WTC11 (cell line): ENCODE results near the gene CHTF8. TPM values are rescaled to one million over a fixed set of nuclear protein-coding genes. Genes with fewer than 3 reads are reported as not detected.

Experiments used
- FOXP1 ChIP-seq: sonication (generic); formaldehyde crosslinking; IDR thresholded peaks from 2 replicates; pipeline ENCODE4 v1.8.0; 2022; ENCODE audit warnings: missing genetic modification reagents, mild to moderate bottlenecking, moderate library complexity, borderline replicate concordance
- GTF2I ChIP-seq: fragments of 250-450 bp; sonication (Bioruptor Pico); conservative IDR thresholded peaks from 2 replicates; pipeline ENCODE4 v1.4.0; 2021; ENCODE audit warnings: mild to moderate bottlenecking
- NFATC4 ChIP-seq: fragments of 250-450 bp; sonication (Bioruptor Pico); IDR thresholded peaks from 2 replicates; pipeline ENCODE4 v1.9.0; 2021; ENCODE audit warnings: mild to moderate bottlenecking
- OVOL2 ChIP-seq: fragments of 250-450 bp; sonication (Bioruptor Pico); IDR thresholded peaks from 2 replicates; pipeline ENCODE4 v1.9.0; 2021; ENCODE audit warnings: mild to moderate bottlenecking, borderline replicate concordance
- SMAD3 ChIP-seq: sonication (generic); formaldehyde crosslinking; IDR thresholded peaks from 2 replicates; pipeline ENCODE4 v1.8.0; 2022; ENCODE audit warnings: missing genetic modification reagents, mild to moderate bottlenecking, borderline replicate concordance
- SMAD4 ChIP-seq: sonication (generic); formaldehyde crosslinking; IDR thresholded peaks from 2 replicates; pipeline ENCODE4 v1.8.0; 2022; ENCODE audit warnings: mild to moderate bottlenecking, missing genetic modification reagents
- TEAD4 ChIP-seq: sonication (generic); formaldehyde crosslinking; IDR thresholded peaks from 2 replicates; pipeline ENCODE4 v1.8.0; 2022; ENCODE audit warnings: mild to moderate bottlenecking, missing genetic modification reagents
- ZBTB21 ChIP-seq: sonication (generic); formaldehyde crosslinking; IDR thresholded peaks from 2 replicates; pipeline ENCODE4 v1.8.1; 2023; ENCODE audit warnings: mild to moderate bottlenecking, missing genetic modification reagents, borderline replicate concordance
- ZNF396 ChIP-seq: fragments of 250-450 bp; sonication (Bioruptor Pico); IDR thresholded peaks from 2 replicates; pipeline ENCODE4 v1.8.0; 2021; ENCODE audit warnings: mild to moderate bottlenecking, moderate library complexity, borderline replicate concordance
- ZNF416 ChIP-seq: fragments of 250-450 bp; sonication (Bioruptor Pico); IDR thresholded peaks from 2 replicates; pipeline ENCODE4 v1.9.0; 2021; ENCODE audit warnings: mild to moderate bottlenecking, inconsistent platforms
- total RNA-seq: library from RNA; stranded (reverse); gene quantifications from 3 replicates; pipeline ENCODE4 v1.2.3, GENCODE V29; 2021
- TF ChIP-seq, protein P1 (sequence below): sonication (generic); formaldehyde crosslinking; IDR thresholded peaks from 2 replicates; pipeline ENCODE4 v1.8.0; 2022; ENCODE audit warnings: mild to moderate bottlenecking, missing genetic modification reagents
- TF ChIP-seq, protein P2 (sequence below): sonication (generic); formaldehyde crosslinking; IDR thresholded peaks from 2 replicates; pipeline ENCODE4 v1.8.1; 2022; ENCODE audit warnings: missing genetic modification reagents, borderline replicate concordance
- TF ChIP-seq, protein P3 (sequence below): sonication (generic); formaldehyde crosslinking; IDR thresholded peaks from 2 replicates; pipeline ENCODE4 v1.8.1; 2023; ENCODE audit warnings: mild to moderate bottlenecking, missing genetic modification reagents
- TF ChIP-seq, protein P4 (sequence below): sonication (generic); formaldehyde crosslinking; IDR thresholded peaks from 2 replicates; pipeline ENCODE4 v1.8.1; 2023; ENCODE audit warnings: mild to moderate bottlenecking, moderate library complexity, missing genetic modification reagents
- TF ChIP-seq, protein P5 (sequence below): sonication (generic); formaldehyde crosslinking; conservative IDR thresholded peaks from 2 replicates; pipeline ENCODE4 v1.8.1; 2022; ENCODE audit warnings: mild to moderate bottlenecking, missing genetic modification reagents
- TF ChIP-seq, protein P6 (sequence below): sonication (generic); formaldehyde crosslinking; IDR thresholded peaks from 2 replicates; pipeline ENCODE4 v1.8.0; 2022; ENCODE audit warnings: mild to moderate bottlenecking, missing genetic modification reagents
- TF ChIP-seq, protein P7 (sequence below): sonication (generic); formaldehyde crosslinking; conservative IDR thresholded peaks from 2 replicates; pipeline ENCODE4 v1.8.1; 2023; ENCODE audit warnings: mild to moderate bottlenecking, low read depth, missing genetic modification reagents, moderate library complexity
- TF ChIP-seq, protein P8 (sequence below): fragments of 250-450 bp; sonication (Bioruptor Pico); IDR thresholded peaks from 2 replicates; pipeline ENCODE4 v1.9.0; 2021; ENCODE audit warnings: mild to moderate bottlenecking

Gene CHTF8
- total RNA-seq, 1 experiment from 2014 or later = 115 TPM

DNA sequence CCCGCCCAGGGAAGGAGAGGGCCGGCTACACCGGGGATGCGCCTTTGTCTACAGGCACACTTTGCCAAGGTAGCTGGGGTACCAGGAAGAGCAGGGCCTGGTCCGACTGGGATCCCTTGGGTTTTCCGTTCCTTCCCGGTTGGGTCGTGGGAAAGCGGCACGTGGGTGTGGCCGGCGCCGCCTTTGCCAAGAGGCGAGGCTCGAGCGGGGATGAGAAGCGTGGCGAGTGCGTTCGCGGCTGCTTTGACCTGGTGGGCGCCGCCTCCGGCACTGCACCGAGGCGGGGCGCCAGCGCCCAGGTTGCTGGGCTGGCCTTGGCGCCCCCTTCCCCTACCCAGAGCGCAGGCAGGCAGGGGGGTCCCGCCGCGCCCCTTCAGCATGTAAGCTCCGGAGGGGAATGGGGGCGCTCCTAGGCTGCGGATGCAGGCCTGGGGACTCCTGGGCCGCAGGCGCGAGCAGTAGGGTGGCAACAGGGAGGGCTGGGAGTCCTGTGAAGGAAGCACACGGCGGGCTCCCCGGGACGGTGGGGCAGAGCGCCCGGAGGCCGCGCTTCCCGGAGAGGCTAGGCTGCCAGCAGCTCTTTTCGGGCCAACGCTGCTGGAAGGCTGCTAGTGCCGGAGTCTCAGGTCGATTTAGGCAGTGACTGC lies 24.9 kb downstream of the CHTF8 start (continued):
- TF ChIP-seq, protein P1, sequence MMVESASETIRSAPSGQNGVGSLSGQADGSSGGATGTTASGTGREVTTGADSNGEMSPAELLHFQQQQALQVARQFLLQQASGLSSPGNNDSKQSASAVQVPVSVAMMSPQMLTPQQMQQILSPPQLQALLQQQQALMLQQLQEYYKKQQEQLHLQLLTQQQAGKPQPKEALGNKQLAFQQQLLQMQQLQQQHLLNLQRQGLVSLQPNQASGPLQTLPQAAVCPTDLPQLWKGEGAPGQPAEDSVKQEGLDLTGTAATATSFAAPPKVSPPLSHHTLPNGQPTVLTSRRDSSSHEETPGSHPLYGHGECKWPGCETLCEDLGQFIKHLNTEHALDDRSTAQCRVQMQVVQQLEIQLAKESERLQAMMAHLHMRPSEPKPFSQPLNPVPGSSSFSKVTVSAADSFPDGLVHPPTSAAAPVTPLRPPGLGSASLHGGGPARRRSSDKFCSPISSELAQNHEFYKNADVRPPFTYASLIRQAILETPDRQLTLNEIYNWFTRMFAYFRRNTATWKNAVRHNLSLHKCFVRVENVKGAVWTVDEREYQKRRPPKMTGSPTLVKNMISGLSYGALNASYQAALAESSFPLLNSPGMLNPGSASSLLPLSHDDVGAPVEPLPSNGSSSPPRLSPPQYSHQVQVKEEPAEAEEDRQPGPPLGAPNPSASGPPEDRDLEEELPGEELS = no peak
- TF ChIP-seq, protein P2, sequence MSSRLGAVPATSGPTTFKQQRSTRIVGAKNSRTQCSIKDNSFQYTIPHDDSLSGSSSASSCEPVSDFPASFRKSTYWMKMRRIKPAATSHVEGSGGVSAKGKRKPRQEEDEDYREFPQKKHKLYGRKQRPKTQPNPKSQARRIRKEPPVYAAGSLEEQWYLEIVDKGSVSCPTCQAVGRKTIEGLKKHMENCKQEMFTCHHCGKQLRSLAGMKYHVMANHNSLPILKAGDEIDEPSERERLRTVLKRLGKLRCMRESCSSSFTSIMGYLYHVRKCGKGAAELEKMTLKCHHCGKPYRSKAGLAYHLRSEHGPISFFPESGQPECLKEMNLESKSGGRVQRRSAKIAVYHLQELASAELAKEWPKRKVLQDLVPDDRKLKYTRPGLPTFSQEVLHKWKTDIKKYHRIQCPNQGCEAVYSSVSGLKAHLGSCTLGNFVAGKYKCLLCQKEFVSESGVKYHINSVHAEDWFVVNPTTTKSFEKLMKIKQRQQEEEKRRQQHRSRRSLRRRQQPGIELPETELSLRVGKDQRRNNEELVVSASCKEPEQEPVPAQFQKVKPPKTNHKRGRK (CRISPR knock-in tag) = no peak
- TF ChIP-seq SMAD4 (CRISPR knock-in tag) (peak; percentile 37; the same call in 1 of the 2 replicates), OVOL2 (CRISPR knock-in tag) (no peak), GTF2I (no peak), FOXP1 (CRISPR knock-in tag) (peak; percentile 84), TEAD4 (no peak), ZNF396 (CRISPR knock-in tag) (no peak), ZNF416 (no peak), ZBTB21 (no peak), NFATC4 (CRISPR knock-in tag) (no peak), SMAD3 (no peak; the same call in 1 of the 2 replicates)
- TF ChIP-seq, protein P3, sequence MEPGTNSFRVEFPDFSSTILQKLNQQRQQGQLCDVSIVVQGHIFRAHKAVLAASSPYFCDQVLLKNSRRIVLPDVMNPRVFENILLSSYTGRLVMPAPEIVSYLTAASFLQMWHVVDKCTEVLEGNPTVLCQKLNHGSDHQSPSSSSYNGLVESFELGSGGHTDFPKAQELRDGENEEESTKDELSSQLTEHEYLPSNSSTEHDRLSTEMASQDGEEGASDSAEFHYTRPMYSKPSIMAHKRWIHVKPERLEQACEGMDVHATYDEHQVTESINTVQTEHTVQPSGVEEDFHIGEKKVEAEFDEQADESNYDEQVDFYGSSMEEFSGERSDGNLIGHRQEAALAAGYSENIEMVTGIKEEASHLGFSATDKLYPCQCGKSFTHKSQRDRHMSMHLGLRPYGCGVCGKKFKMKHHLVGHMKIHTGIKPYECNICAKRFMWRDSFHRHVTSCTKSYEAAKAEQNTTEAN (CRISPR knock-in tag) = peak; percentile 26; the same call in 1 of the 2 replicates
- TF ChIP-seq, protein P4, sequence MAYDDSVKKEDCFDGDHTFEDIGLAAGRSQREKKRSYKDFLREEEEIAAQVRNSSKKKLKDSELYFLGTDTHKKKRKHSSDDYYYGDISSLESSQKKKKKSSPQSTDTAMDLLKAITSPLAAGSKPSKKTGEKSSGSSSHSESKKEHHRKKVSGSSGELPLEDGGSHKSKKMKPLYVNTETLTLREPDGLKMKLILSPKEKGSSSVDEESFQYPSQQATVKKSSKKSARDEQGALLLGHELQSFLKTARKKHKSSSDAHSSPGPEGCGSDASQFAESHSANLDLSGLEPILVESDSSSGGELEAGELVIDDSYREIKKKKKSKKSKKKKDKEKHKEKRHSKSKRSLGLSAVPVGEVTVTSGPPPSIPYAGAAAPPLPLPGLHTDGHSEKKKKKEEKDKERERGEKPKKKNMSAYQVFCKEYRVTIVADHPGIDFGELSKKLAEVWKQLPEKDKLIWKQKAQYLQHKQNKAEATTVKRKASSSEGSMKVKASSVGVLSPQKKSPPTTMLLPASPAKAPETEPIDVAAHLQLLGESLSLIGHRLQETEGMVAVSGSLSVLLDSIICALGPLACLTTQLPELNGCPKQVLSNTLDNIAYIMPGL (CRISPR knock-in tag) = peak; percentile 46; the same call in 1 of the 2 replicates
- TF ChIP-seq, protein P5, sequence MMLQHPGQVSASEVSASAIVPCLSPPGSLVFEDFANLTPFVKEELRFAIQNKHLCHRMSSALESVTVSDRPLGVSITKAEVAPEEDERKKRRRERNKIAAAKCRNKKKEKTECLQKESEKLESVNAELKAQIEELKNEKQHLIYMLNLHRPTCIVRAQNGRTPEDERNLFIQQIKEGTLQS = no peak
- TF ChIP-seq, protein P6, sequence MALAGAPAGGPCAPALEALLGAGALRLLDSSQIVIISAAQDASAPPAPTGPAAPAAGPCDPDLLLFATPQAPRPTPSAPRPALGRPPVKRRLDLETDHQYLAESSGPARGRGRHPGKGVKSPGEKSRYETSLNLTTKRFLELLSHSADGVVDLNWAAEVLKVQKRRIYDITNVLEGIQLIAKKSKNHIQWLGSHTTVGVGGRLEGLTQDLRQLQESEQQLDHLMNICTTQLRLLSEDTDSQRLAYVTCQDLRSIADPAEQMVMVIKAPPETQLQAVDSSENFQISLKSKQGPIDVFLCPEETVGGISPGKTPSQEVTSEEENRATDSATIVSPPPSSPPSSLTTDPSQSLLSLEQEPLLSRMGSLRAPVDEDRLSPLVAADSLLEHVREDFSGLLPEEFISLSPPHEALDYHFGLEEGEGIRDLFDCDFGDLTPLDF (CRISPR knock-in tag) = no peak
- TF ChIP-seq, protein P7, sequence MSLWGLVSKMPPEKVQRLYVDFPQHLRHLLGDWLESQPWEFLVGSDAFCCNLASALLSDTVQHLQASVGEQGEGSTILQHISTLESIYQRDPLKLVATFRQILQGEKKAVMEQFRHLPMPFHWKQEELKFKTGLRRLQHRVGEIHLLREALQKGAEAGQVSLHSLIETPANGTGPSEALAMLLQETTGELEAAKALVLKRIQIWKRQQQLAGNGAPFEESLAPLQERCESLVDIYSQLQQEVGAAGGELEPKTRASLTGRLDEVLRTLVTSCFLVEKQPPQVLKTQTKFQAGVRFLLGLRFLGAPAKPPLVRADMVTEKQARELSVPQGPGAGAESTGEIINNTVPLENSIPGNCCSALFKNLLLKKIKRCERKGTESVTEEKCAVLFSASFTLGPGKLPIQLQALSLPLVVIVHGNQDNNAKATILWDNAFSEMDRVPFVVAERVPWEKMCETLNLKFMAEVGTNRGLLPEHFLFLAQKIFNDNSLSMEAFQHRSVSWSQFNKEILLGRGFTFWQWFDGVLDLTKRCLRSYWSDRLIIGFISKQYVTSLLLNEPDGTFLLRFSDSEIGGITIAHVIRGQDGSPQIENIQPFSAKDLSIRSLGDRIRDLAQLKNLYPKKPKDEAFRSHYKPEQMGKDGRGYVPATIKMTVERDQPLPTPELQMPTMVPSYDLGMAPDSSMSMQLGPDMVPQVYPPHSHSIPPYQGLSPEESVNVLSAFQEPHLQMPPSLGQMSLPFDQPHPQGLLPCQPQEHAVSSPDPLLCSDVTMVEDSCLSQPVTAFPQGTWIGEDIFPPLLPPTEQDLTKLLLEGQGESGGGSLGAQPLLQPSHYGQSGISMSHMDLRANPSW = no peak
- TF ChIP-seq, protein P8, sequence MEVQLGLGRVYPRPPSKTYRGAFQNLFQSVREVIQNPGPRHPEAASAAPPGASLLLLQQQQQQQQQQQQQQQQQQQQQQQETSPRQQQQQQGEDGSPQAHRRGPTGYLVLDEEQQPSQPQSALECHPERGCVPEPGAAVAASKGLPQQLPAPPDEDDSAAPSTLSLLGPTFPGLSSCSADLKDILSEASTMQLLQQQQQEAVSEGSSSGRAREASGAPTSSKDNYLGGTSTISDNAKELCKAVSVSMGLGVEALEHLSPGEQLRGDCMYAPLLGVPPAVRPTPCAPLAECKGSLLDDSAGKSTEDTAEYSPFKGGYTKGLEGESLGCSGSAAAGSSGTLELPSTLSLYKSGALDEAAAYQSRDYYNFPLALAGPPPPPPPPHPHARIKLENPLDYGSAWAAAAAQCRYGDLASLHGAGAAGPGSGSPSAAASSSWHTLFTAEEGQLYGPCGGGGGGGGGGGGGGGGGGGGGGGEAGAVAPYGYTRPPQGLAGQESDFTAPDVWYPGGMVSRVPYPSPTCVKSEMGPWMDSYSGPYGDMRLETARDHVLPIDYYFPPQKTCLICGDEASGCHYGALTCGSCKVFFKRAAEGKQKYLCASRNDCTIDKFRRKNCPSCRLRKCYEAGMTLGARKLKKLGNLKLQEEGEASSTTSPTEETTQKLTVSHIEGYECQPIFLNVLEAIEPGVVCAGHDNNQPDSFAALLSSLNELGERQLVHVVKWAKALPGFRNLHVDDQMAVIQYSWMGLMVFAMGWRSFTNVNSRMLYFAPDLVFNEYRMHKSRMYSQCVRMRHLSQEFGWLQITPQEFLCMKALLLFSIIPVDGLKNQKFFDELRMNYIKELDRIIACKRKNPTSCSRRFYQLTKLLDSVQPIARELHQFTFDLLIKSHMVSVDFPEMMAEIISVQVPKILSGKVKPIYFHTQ (CRISPR knock-in tag) = no peak
- TF ChIP-seq, all 79 proteins: peak for 17
